ENCODE results near the gene URB1. TPM values are rescaled to one million over a fixed set of nuclear protein-coding genes. Genes with fewer than 3 reads are reported as not detected.

Gene URB1
- total and polyA plus RNA-seq, 2 of the 8 experiments (the other 6 are each of a cell fraction or from before 2014, with no cell fraction given), result 8.1 to 28.9 TPM

GRCh38 chr21:32356874-32357395, 35.9 kb downstream of the URB1 start:
- no peak overlapping the region for H3K14ac ChIP-seq (ENCODE audit: insufficient read length)
- H3K4me3 ChIP-seq (ENCODE audit: extremely low read depth in 1 of 4, insufficient read depth in 2 of 4, low read depth in 3 of 4, low read length in 4 of 4), result no peak overlapping the region
- H3K4me1 ChIP-seq (replicated peaks in 1 of 4; ENCODE audit: control insufficient read depth in 3 of 4, insufficient read depth in 4 of 4, low read length in 3 of 4), result no peaks in the 10 kb centered on the region
- H3K9me3 ChIP-seq (ENCODE audit: insufficient read depth in 2 of 2, low read depth in 1 of 2, low read length in 1 of 2), result no peaks in the 10 kb centered on the region
- H3K23ac ChIP-seq (ENCODE audit: insufficient read length), result no peak overlapping the region
- H3K79me1 ChIP-seq (ENCODE audit: low read depth, low read length), result no peaks in the 10 kb centered on the region; the same call in 1 of the 2 replicates
- no peak overlapping the region for H2BK15ac ChIP-seq (ENCODE audit: low read length)
- H3K36me3 ChIP-seq (ENCODE audit: control insufficient read depth in 2 of 4, insufficient read depth in 4 of 4, low read length in 3 of 4), result peaks cover 43 to 91% (median 85%) of the 10 kb centered on the region in 4 experiments
- WGBS, 2 experiments (ENCODE audit: extremely low coverage in 1 of 2, insufficient coverage in 1 of 2, insufficient read length in 1 of 2, insufficient replicate concordance in 2 of 2, low coverage in 1 of 2, low lambda C conversion rate in 2 of 2, missing lambda C conversion rate in 1 of 2), result 100% methylated on average over 1 of the region's 1 CpG; no CpG with 5 or more reads in 1 of the 2 experiments
- no peak overlapping the region for H4K8ac ChIP-seq (ENCODE audit: extremely low read depth, insufficient read depth, low read length)
- ChIA-PET CTCF (ENCODE audit: partially characterized antibody) (interaction anchor here (0.6 kb wide), 1 partner anchor 234 kb away, joined by 3 read pairs; no protein-coding TSS in a partner anchor), POLR2A (ENCODE audit: partially characterized antibody) (interaction anchor here (1.6 to 1.7 kb wide), 2 partner anchors 8 to 10 kb away, joined by 4 to 6 read pairs; no protein-coding TSS in a partner anchor)
- H3K23me2 ChIP-seq (ENCODE audit: low read depth, low read length), result no peaks in the 10 kb centered on the region
- DNase-seq (ENCODE audit: low read depth in 1 of 2, low spot score in 2 of 2) (no peak), FAIRE-seq (no peak)
- no peak overlapping the region for H3K4me2 ChIP-seq (ENCODE audit: insufficient read depth in 1 of 2, low read depth in 2 of 2, low read length in 2 of 2)
- no peak overlapping the region for H3K4ac ChIP-seq (replicated peaks; ENCODE audit: insufficient read length, low read depth, low read length)
- no peak overlapping the region for H2AK5ac ChIP-seq (ENCODE audit: low read depth, low read length)
- H2BK120ac ChIP-seq (replicated peaks; ENCODE audit: low read depth, low read length), result no peak overlapping the region
- H3K27me3 ChIP-seq (replicated peaks in 1 of 4; ENCODE audit: control insufficient read depth in 3 of 4, extremely low read depth in 1 of 4, insufficient read depth in 3 of 4, low read length in 3 of 4), result no peaks in the 10 kb centered on the region
- no peak overlapping the region for H2BK20ac ChIP-seq (ENCODE audit: low read length)
- peaks cover 4 to 8% of the 10 kb centered on the region in 2 experiments for H4K20me1 ChIP-seq (replicated peaks in 1 of 2; ENCODE audit: control insufficient read depth in 1 of 2, insufficient read depth in 2 of 2, low read length in 2 of 2)
- no peaks in the 10 kb centered on the region for H3K79me2 ChIP-seq (ENCODE audit: control insufficient read depth in 1 of 2, insufficient read depth in 2 of 2, low read length in 2 of 2)
- H3K56ac ChIP-seq (replicated peaks; ENCODE audit: insufficient read length, low read depth, low read length), result no peak overlapping the region
- no peak overlapping the region for H4K91ac ChIP-seq (replicated peaks; ENCODE audit: insufficient read length, low read length)
- H3K9ac ChIP-seq (replicated peaks in 1 of 4; ENCODE audit: extremely low read depth in 1 of 4, low read depth in 3 of 4, low read length in 3 of 4), result no peak overlapping the region
- H4K5ac ChIP-seq (ENCODE audit: insufficient read length, low read depth, low read length), result no peak overlapping the region
- TF ChIP-seq MAX (IDR thresholded peaks at IDR 0.05) (no peak), POLR2A (IDR thresholded peaks at IDR 0.05; ENCODE audit: control extremely low read depth in 1 of 2, low read depth in 2 of 2, low read length in 2 of 2) (no peak), EZH2 (IDR thresholded peaks at IDR 0.05; ENCODE audit: low read depth, low read length, severe bottlenecking) (no peak), TAF1 (IDR thresholded peaks at IDR 0.05; ENCODE audit: low read depth, low read length) (no peak), SUZ12 (IDR thresholded peaks at IDR 0.05; ENCODE audit: low read length) (no peak), ATF2 (IDR thresholded peaks at IDR 0.05; ENCODE audit: low read length) (no peak), EP300 (IDR thresholded peaks at IDR 0.05; ENCODE audit: borderline replicate concordance in 1 of 2, low read depth in 2 of 2, low read length in 2 of 2) (no peak)
- no peak overlapping the region for H2BK12ac ChIP-seq (ENCODE audit: low read depth, low read length)
- H2AFZ ChIP-seq (ENCODE audit: low read length), result no peak overlapping the region
- H3K27ac ChIP-seq (ENCODE audit: low read depth, low read length), result no peak overlapping the region
- H3K18ac ChIP-seq (ENCODE audit: extremely low read depth, low read length), result no peak overlapping the region
- no peak overlapping the region for H2BK5ac ChIP-seq (ENCODE audit: low read depth, low read length)
